Epithelial cell of esophagus (primary cell): ENCODE data around the gene EXOC3L2.
A peak's percentile ranks its signal among the peaks of the same experiment; 100 is the strongest.

Source experiments
- DNase-seq: peaks from one replicate; pipeline ENCODE4 v3.0.0; 2010; ENCODE audit warnings: low read depth
- H3K4me3 ChIP-seq: 2 replicates; pipeline ENCODE4 v1.5.1; 2011; ENCODE audit warnings: mild to moderate bottlenecking, low read length, control low read depth
- TF ChIP-seq, protein P1 (sequence below): IDR thresholded peaks from 2 replicates; pipeline ENCODE4 v1.5.1; 2011; ENCODE audit warnings: low read depth, mild to moderate bottlenecking, low read length, control low read depth, inconsistent platforms; ENCODE audit not compliant: insufficient read depth; ENCODE audit errors: missing control alignments

Gene EXOC3L2

DNA sequence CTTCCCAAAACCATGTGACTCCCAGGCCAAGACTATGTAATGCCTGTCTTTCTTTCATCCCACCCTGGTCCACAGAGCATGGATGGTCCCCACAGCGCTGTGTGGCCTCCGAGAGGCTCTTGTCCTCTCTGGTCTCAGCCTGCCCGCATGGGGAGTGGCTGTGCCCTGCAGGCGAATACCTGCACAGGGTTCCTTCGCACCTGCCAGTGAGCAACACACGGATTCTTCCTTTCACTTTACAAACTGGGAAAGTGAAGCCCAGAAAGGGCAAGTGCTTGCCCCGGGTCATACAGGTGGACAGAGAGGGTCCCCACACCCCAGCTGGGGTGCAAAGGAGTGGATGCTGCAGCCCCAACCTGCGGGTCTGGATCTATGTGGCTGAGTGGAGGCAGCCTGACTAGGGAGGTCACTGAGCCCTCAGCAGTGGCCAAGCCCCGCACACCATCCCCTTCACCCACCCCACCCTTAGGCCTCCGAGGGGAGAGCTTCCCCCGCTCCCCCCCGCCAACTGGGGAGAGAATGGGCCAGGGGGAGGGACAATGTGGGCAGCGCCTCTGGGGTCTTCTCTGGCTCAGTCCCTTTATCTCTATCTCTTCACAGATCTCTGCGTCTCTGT, 5.1 kb upstream of the EXOC3L2 start:
- H3K4me3 ChIP-seq, result peak overlapping the region; percentile 58
- TF ChIP-seq, protein P1, sequence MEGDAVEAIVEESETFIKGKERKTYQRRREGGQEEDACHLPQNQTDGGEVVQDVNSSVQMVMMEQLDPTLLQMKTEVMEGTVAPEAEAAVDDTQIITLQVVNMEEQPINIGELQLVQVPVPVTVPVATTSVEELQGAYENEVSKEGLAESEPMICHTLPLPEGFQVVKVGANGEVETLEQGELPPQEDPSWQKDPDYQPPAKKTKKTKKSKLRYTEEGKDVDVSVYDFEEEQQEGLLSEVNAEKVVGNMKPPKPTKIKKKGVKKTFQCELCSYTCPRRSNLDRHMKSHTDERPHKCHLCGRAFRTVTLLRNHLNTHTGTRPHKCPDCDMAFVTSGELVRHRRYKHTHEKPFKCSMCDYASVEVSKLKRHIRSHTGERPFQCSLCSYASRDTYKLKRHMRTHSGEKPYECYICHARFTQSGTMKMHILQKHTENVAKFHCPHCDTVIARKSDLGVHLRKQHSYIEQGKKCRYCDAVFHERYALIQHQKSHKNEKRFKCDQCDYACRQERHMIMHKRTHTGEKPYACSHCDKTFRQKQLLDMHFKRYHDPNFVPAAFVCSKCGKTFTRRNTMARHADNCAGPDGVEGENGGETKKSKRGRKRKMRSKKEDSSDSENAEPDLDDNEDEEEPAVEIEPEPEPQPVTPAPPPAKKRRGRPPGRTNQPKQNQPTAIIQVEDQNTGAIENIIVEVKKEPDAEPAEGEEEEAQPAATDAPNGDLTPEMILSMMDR, result no peak

DNA sequence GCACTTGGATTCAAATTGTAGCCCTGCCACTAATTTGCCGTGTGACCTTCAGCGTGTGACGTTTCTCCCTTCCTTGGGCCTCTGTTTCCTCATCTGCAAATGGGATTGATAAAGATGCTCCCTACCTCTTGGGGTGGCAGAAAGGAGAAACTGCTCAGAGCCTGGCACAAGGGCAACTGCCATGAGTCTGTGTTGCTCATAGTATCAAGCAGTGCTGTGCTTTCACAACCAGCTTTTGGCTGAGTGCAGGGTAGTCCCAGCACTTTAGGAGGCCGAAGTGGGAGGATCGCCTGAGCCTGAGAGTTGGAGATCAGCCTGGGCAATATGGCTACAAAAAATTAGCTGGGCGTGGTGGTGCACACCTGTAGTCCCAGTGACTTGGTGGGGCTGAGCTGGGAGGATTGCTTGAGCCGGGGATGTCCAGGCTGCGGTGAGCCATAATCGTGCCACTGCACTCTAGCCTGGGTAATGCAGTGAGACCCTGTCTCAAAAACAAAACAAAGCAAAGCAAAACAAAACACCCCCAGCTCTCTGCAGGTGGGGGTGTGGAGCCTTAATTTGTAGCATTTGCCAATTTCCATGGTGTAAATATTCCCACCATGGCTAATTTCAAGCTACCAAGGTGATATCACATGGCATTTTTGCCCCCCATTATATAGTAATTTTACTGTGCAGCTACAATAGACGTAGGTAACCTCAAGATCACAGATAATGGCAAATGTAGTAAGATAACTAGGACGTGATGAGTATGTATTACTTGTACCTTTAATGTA, 4.2 kb upstream of the EXOC3L2 start:
- TF ChIP-seq, protein P1, result no peak
- peak; percentile 35 for DNase-seq
- H3K4me3 ChIP-seq, result no peak overlapping the region

More for the DNA sequence above, 5.1 kb upstream of the EXOC3L2 start:
- DNase-seq, result peak; percentile 69

DNA sequence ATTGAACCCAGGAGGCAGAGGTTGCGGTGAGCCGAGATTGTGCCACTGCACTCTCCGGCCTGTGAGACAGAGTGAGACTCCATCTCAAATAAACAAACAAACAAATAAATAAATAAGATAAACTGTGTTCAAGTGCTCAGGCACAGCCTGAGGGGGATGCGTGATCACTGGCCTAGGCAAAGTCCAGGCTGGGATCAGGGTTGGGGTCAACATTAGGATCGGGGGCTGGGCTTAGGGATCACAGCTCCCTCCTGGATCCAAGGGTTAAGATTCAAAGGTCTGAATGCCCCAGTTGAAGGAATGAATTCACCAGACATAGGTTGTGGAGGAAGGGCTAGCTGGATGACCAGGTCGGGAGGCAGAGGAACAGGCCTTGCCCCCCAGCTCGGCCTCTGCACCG, 1.9 kb upstream of the EXOC3L2 start:
- DNase-seq, result no peak
- TF ChIP-seq, protein P1, result no peak
- H3K4me3 ChIP-seq, result no peak overlapping the region

DNA sequence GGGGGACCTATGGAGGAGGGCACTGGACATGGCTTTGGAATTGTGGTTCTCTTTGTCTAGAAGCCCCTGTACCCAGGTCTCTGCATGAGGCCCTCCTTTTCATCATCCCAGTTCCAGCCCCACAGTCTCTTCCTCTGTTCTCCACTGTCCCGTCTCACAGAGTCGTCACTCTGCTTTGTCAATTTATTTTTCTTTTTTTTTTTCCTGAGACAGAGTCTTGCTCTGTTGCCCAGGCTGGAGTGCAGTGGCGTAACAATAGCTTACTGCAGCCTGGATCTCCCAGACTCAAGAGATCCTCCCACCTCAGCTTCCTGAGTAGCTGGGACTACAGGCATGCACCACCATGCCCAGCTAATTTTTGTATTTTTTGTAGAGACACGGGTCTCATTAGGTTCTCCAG, 619 bp upstream of the EXOC3L2 start:
- DNase-seq, result no peak
- no peak overlapping the region for H3K4me3 ChIP-seq

DNA sequence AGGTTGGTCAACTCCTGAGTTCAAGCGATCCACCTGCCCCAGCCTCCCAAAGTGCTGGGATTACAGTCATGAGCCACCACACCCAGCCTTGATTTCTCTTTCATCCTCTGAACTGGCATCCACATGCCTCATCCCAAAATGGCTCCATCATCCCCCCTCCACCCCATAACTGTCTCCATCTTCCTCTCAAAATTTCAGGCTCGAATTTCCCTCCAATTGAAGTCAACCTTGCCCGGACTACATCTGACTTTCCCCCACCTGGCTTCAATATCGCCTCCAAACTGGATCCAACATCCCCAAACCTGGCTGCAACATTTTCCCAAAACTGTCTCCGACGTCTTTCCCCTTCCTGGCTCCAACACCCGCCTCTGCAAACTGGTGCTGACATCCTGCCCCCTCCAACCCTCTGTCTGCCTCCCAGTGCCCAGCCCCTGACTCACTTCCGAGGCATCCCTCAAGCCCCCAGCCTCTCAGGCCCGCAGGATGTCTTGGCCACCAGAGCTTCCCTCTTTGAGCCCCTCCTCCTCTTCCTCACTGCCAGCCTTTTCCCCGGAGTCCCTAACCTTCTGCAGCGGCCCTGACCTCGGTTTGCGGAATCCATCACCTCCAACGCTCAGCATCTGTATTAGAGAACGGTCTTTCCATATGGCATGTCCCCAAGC, 943 bp downstream of the EXOC3L2 start:
- TF ChIP-seq, protein P1, result no peak
- H3K4me3 ChIP-seq, result no peak overlapping the region

More for the DNA sequence above, 619 bp upstream of the EXOC3L2 start:
- TF ChIP-seq, protein P1, result no peak

DNA sequence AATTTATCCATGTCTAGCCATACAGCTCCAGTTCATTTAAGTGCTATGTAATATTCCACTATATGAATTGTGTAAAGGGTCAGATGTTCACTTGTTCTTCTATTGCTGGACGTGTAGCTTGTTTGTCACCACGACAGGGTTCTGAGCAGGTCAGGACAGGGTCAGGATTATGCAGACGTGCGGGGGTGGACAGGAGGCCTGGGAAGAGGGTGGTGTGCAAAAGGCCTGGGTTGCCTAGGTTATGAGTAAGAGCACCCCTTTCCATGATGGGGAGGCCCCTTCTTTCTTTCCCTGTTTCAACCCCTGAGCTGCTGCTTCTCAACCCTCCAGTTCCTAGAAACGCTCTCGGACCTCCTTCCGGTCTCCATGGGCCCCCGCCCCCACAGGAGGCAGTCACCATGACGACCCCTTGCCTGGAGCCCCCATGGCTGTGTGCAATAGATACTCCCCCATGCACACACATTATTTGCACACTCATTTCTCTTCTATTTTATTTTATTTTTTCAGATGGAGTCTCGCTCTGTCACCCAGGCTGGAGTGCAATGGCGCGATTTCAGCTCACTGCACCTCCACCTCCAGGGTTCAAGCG, 2.0 kb downstream of the EXOC3L2 start:
- TF ChIP-seq, protein P1, result no peak
- no peak for DNase-seq
- no peak overlapping the region for H3K4me3 ChIP-seq

More for the DNA sequence above, 943 bp downstream of the EXOC3L2 start:
- DNase-seq, result no peak
